ENCODE results near the gene ABITRAM. TPM values are rescaled to one million over a fixed set of nuclear protein-coding genes. Genes with fewer than 3 reads are reported as not detected.

ABITRAM gene
- total and polyA plus RNA-seq, 2 of the 13 experiments (the other 11 are each of a cell fraction or from before 2014, with no cell fraction given), result 10.2 to 21.6 TPM

DNA sequence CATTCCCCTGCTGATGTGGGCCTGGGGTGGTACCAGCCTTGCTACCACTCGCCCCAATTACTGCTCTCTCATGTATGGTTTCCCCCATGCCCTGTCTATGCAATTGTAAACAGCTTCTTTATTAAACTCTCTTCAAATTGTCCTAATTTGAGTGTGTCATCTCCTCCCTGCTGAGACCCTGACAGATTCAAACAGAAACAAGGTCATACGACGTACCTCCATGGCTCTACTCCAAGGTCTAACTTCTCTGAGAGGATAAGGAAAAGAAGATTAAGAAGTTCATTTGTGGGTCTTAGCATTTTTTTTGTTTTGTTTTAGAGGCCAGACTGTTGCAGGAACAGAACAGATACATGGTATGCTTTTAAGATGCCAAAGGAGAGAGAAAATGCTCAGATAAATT, 38.0 kb downstream of the ABITRAM start:
- 97% methylated on average over 3 of the region's 3 CpGs for WGBS (ENCODE audit: low lambda C conversion rate)

DNA sequence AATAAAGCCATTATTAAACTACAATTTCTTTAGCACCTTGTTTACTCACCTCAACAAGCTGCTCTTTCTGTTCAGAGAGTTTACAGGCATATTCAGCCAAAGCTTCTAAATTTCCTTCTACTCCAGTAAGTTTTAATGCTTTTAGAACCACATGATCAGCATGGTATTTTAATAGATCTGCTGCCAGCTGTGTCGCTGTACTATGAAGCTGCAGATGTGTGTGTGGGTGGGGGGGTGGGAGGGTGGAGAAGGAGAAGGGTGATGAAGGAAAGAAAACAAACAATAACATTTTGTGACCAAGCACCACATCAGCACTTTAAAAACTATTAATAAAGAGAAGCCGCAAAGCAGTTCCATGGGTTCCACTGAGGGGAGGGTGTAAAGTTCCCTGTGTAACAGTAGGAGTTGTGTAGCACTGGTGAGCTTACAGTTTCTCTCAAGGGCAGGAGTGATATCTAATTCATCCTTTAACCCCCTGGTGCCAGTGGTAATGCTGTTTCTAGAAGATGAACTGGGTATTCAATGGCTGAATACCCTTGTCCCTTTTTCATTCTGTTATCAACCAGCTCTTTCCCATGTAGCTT, 38.5 kb downstream of the ABITRAM start:
- CTCF ChIA-PET (ENCODE audit: low intra/inter-chr PET ratio, low total read pairs), result no interaction called here
- Histone ChIP-seq H3K36me3 (replicated peaks in 1 of 2; ENCODE audit: control insufficient read depth in 1 of 2, insufficient read depth in 2 of 2, low read length in 2 of 2) (peaks cover 3 to 32% of the 10 kb centered on the region in 2 experiments; a peak in 2 of 5 replicates), H3K27ac (ENCODE audit: extremely low read length, insufficient read depth, low read length) (no peak overlapping the region), H3K9me3 (ENCODE audit: low read length) (no peaks in the 10 kb centered on the region), H3K4me1 (ENCODE audit: insufficient read depth, low read length) (no peaks in the 10 kb centered on the region), H3K79me2 (ENCODE audit: insufficient read depth, low read length) (no peaks in the 10 kb centered on the region), H3K9ac (ENCODE audit: insufficient read depth, low read depth, low read length) (no peak overlapping the region), H3K4me3 (replicated peaks in 1 of 3; ENCODE audit: insufficient read depth in 1 of 3, low read depth in 2 of 3, low read length in 3 of 3) (no peak overlapping the region), H4K20me1 (ENCODE audit: insufficient read depth, low read length) (no peaks in the 10 kb centered on the region), H3K27me3 (ENCODE audit: control insufficient read depth in 1 of 2, insufficient read depth in 2 of 2, low read length in 2 of 2) (no peaks in the 10 kb centered on the region), H3K4me2 (ENCODE audit: low read depth, low read length) (no peak overlapping the region), H2AFZ (ENCODE audit: low read length) (no peak overlapping the region)
- no TSS peak for BruUV-seq (replicated peaks)
- intact Hi-C loops (cut with micrococcal nuclease; ENCODE audit: unreplicated experiment), result no loop called here
- no peak for ATAC-seq
- in situ Hi-C loops (cut with HindIII; ENCODE audit: extremely low pct_ligation_motif_present, low pct_unique_long_range_greater_than_20kb), result no loop called here
- no peak for FAIRE-seq
- DNase-seq (ENCODE audit: low spot score), result no peak
- POLR2A ChIA-PET, result no interaction called here
- 94% methylated on average over 2 of the region's 2 CpGs for WGBS (ENCODE audit: low lambda C conversion rate)
- TF ChIP-seq ZNF121 (CRISPR knock-in tag; IDR thresholded peaks at IDR 0.05) (no peak), MAFK (conservative IDR thresholded peaks at IDR 0.05 in 1 of 2, IDR thresholded peaks at IDR 0.05 in 1 of 2; ENCODE audit: low read length in 2 of 2) (no peak)
- TF ChIP-seq, protein P1, sequence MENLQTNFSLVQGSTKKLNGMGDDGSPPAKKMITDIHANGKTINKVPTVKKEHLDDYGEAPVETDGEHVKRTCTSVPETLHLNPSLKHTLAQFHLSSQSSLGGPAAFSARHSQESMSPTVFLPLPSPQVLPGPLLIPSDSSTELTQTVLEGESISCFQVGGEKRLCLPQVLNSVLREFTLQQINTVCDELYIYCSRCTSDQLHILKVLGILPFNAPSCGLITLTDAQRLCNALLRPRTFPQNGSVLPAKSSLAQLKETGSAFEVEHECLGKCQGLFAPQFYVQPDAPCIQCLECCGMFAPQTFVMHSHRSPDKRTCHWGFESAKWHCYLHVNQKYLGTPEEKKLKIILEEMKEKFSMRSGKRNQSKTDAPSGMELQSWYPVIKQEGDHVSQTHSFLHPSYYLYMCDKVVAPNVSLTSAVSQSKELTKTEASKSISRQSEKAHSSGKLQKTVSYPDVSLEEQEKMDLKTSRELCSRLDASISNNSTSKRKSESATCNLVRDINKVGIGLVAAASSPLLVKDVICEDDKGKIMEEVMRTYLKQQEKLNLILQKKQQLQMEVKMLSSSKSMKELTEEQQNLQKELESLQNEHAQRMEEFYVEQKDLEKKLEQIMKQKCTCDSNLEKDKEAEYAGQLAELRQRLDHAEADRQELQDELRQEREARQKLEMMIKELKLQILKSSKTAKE (CRISPR knock-in tag; IDR thresholded peaks at IDR 0.05; ENCODE audit: borderline replicate concordance), result no peak
- TF ChIP-seq, protein P2, sequence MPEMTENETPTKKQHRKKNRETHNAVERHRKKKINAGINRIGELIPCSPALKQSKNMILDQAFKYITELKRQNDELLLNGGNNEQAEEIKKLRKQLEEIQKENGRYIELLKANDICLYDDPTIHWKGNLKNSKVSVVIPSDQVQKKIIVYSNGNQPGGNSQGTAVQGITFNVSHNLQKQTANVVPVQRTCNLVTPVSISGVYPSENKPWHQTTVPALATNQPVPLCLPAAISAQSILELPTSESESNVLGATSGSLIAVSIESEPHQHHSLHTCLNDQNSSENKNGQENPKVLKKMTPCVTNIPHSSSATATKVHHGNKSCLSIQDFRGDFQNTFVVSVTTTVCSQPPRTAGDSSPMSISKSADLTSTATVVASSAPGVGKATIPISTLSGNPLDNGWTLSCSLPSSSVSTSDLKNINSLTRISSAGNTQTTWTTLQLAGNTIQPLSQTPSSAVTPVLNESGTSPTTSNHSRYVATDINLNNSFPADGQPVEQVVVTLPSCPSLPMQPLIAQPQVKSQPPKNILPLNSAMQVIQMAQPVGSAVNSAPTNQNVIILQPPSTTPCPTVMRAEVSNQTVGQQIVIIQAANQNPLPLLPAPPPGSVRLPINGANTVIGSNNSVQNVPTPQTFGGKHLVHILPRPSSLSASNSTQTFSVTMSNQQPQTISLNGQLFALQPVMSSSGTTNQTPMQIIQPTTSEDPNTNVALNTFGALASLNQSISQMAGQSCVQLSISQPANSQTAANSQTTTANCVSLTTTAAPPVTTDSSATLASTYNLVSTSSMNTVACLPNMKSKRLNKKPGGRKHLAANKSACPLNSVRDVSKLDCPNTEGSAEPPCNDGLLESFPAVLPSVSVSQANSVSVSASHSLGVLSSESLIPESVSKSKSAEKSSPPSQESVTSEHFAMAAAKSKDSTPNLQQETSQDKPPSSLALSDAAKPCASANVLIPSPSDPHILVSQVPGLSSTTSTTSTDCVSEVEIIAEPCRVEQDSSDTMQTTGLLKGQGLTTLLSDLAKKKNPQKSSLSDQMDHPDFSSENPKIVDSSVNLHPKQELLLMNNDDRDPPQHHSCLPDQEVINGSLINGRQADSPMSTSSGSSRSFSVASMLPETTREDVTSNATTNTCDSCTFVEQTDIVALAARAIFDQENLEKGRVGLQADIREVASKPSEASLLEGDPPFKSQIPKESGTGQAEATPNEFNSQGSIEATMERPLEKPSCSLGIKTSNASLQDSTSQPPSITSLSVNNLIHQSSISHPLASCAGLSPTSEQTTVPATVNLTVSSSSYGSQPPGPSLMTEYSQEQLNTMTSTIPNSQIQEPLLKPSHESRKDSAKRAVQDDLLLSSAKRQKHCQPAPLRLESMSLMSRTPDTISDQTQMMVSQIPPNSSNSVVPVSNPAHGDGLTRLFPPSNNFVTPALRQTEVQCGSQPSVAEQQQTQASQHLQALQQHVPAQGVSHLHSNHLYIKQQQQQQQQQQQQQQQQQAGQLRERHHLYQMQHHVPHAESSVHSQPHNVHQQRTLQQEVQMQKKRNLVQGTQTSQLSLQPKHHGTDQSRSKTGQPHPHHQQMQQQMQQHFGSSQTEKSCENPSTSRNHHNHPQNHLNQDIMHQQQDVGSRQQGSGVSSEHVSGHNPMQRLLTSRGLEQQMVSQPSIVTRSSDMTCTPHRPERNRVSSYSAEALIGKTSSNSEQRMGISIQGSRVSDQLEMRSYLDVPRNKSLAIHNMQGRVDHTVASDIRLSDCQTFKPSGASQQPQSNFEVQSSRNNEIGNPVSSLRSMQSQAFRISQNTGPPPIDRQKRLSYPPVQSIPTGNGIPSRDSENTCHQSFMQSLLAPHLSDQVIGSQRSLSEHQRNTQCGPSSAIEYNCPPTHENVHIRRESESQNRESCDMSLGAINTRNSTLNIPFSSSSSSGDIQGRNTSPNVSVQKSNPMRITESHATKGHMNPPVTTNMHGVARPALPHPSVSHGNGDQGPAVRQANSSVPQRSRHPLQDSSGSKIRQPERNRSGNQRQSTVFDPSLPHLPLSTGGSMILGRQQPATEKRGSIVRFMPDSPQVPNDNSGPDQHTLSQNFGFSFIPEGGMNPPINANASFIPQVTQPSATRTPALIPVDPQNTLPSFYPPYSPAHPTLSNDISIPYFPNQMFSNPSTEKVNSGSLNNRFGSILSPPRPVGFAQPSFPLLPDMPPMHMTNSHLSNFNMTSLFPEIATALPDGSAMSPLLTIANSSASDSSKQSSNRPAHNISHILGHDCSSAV (CRISPR knock-in tag; IDR thresholded peaks at IDR 0.05; ENCODE audit: borderline replicate concordance), result no peak

More for the DNA sequence above, 38.0 kb downstream of the ABITRAM start:
- no peaks in the 10 kb centered on the region for H3K4me1 ChIP-seq (ENCODE audit: insufficient read depth, low read length)
- no peak overlapping the region for H2AFZ ChIP-seq (ENCODE audit: low read length)
- DNase-seq (ENCODE audit: low spot score) (no peak), FAIRE-seq (no peak), ATAC-seq (no peak)
- in situ Hi-C loops (cut with HindIII; ENCODE audit: extremely low pct_ligation_motif_present, low pct_unique_long_range_greater_than_20kb) (no loop called here), intact Hi-C loops (cut with micrococcal nuclease; ENCODE audit: unreplicated experiment) (no loop called here)
- ChIA-PET CTCF (ENCODE audit: low intra/inter-chr PET ratio, low total read pairs) (no interaction called here), POLR2A (no interaction called here)
- peaks cover 5 to 32% of the 10 kb centered on the region in 2 experiments; a peak in 2 of 5 replicates for H3K36me3 ChIP-seq (replicated peaks in 1 of 2; ENCODE audit: control insufficient read depth in 1 of 2, insufficient read depth in 2 of 2, low read length in 2 of 2)
- no TSS peak for BruUV-seq (replicated peaks)
- H4K20me1 ChIP-seq (ENCODE audit: insufficient read depth, low read length), result no peaks in the 10 kb centered on the region
- H3K27ac ChIP-seq (ENCODE audit: extremely low read length, insufficient read depth, low read length), result no peak overlapping the region
- H3K27me3 ChIP-seq (ENCODE audit: control insufficient read depth in 1 of 2, insufficient read depth in 2 of 2, low read length in 2 of 2), result no peaks in the 10 kb centered on the region
- TF ChIP-seq KLF16 (CRISPR knock-in tag; IDR thresholded peaks at IDR 0.05), result no peak
- no peak overlapping the region for H3K4me3 ChIP-seq (replicated peaks in 1 of 3; ENCODE audit: insufficient read depth in 1 of 3, low read depth in 2 of 3, low read length in 3 of 3)
- no peak overlapping the region for H3K4me2 ChIP-seq (ENCODE audit: low read depth, low read length)
- no peak overlapping the region for H3K9ac ChIP-seq (ENCODE audit: insufficient read depth, low read depth, low read length)
- H3K9me3 ChIP-seq (ENCODE audit: low read length), result no peaks in the 10 kb centered on the region
- H3K79me2 ChIP-seq (ENCODE audit: insufficient read depth, low read length), result no peaks in the 10 kb centered on the region
